Cerebellar cortex (tissue), 1 donor: Measurements from ENCODE around the gene LRRC34.
A peak's percentile ranks its signal among the peaks of the same experiment; 100 is the strongest.

Experiments
- DNase-seq: peaks from one replicate; pipeline ENCODE4 v3.0.0-alpha.2; 2015; ENCODE audit warnings: low spot score

LRRC34 gene

GRCh38 chr3:169813757-169814517 lies 1.2 kb upstream of the LRRC34 start:
- no peak for DNase-seq

GRCh38 chr3:169813278-169813677 lies 574 bp upstream of the LRRC34 start:
- DNase-seq, result no peak

- peak; percentile 14 for DNase-seq
These were observed 923 bp downstream of the LRRC34 start for GRCh38 chr3:169811631-169812331.

- no peak for DNase-seq
These were observed 3.4 kb downstream of the LRRC34 start for GRCh38 chr3:169809230-169809795.

GRCh38 chr3:169804681-169805080 lies 8.0 kb downstream of the LRRC34 start:
- DNase-seq, result no peak

GRCh38 chr3:169792359-169792758 lies 20.3 kb downstream of the LRRC34 start:
- DNase-seq, result no peak

GRCh38 chr3:169790687-169791429 lies 21.8 kb downstream of the LRRC34 start:
- DNase-seq, result no peak

- DNase-seq, result no peak
These were observed 22.5 kb downstream of the LRRC34 start for GRCh38 chr3:169790219-169790618.

- no peak for DNase-seq
These were observed 24.9 kb downstream of the LRRC34 start for GRCh38 chr3:169787791-169788190.

- no peak for DNase-seq
These were observed 25.6 kb downstream of the LRRC34 start for GRCh38 chr3:169787120-169787519.

GRCh38 chr3:169781209-169781855 lies 31.4 kb downstream of the LRRC34 start:
- no peak for DNase-seq

- no peak for DNase-seq
These were observed 32.0 kb downstream of the LRRC34 start for GRCh38 chr3:169780742-169781141.

- DNase-seq, result no peak
These were observed 34.9 kb downstream of the LRRC34 start for GRCh38 chr3:169777822-169778221.

- DNase-seq, result no peak
These were observed 38.5 kb downstream of the LRRC34 start for GRCh38 chr3:169774186-169774585.

GRCh38 chr3:169772897-169773816 lies 39.5 kb downstream of the LRRC34 start, which contains the start of gene MYNN:
Gene MYNN, plus strand, starts transcription at chr3:169773396. Its CDS starts 900 bp downstream, at chr3:169774296.
- peak; percentile 94 for DNase-seq

- peak; percentile 95 for DNase-seq
These were observed 40.3 kb downstream of the LRRC34 start for GRCh38 chr3:169772305-169772896.

- DNase-seq, result peak; percentile 91
These were observed 41.0 kb downstream of the LRRC34 start for GRCh38 chr3:169771497-169772304.

GRCh38 chr3:169769287-169770181 lies 43.2 kb downstream of the LRRC34 start, which contains the start of gene ACTRT3:
Gene ACTRT3, minus strand, starts transcription at chr3:169769561. Its CDS starts 41 bp downstream, at chr3:169769520.
- peak; percentile 74 for DNase-seq
